Prostate gland (tissue), 2 donors: Measurements from ENCODE around the gene SPPL2A. TPM values are rescaled to one million over a fixed set of nuclear protein-coding genes. Genes with fewer than 3 reads are reported as not detected.

Experiments
- DNase-seq: peaks from one replicate; pipeline ENCODE4 v3.0.0-alpha.2; 2019; ENCODE audit warnings: low spot score
- H3K27ac ChIP-seq, 2 donors: fragments of 200-600 bp; sonication (generic); 2 replicates each; pipeline ENCODE4 v1.5.1; 2017 to 2019
- H3K27me3 ChIP-seq: fragments of 200-600 bp; sonication (generic); replicated peaks from 2 replicates; pipeline ENCODE4 v1.5.1; 2019; ENCODE audit not compliant: insufficient read depth
- H3K36me3 ChIP-seq, 2 donors: fragments of 200-600 bp; sonication (generic); 1 replicate in 1 of 2; 2 replicates in 1 of 2; pipeline versions ENCODE4 v1.5.1 to v1.8.1; 2017 to 2019
- H3K4me1 ChIP-seq: fragments of 200-600 bp; sonication (generic); replicated peaks from 2 replicates; pipeline ENCODE4 v1.5.1; 2019
- H3K4me3 ChIP-seq, 2 donors: fragments of 200-600 bp; sonication (generic); 2 replicates each; pipeline ENCODE4 v1.5.1; 2017 to 2019
- H3K9me3 ChIP-seq: fragments of 200-600 bp; sonication (generic); 2 replicates; pipeline ENCODE4 v1.5.1; 2017
- POLR2A ChIP-seq: fragments of 450-650 bp; IDR thresholded peaks from one replicate; pipeline ENCODE4 v1.6.1; 2016; ENCODE audit warnings: antibody characterized with exemption, mild to moderate bottlenecking
- POLR2AphosphoS5 ChIP-seq: sonication (generic); formaldehyde crosslinking; IDR thresholded peaks from one replicate; pipeline ENCODE4 v1.6.1; 2017; ENCODE audit warnings: antibody characterized with exemption
- WGBS: methylation state at CpG from one replicate; pipeline ENCODE4 v1.1.5; 2018; 5-methylcytosine and 5-hydroxymethylcytosine counted together
- intact Hi-C: fragments of 100-400 bp; cut with DNase I; formaldehyde crosslinking; loops from one replicate; pipeline ENCODE4 v1.14.2; 2022
- total RNA-seq, 2 donors: library from RNA; depleted of rRNA; stranded (reverse); fragments of >200 nt; gene quantifications; one replicate each; pipeline ENCODE4 v1.1.0, GENCODE V29; 2016
- TF ChIP-seq, protein P1 (sequence below), 4 experiments: fragments of 200-600 bp in 2 of 4; fragments of 450-650 bp in 2 of 4; sonication (generic) in 2 of 4; IDR thresholded peaks; 1 replicate in 3 of 4; 2 replicates in 1 of 4; pipeline ENCODE4 v1.5.1; 2016 to 2019; ENCODE audit warnings: antibody characterized with exemption in 4 of 4, mild to moderate bottlenecking in 2 of 4, moderate library complexity in 2 of 4

Gene SPPL2A
- total RNA-seq, 2 donors from 2014 or later, result 129 to 335 TPM

GRCh38 chr15:50750227-50750705, 15.2 kb downstream of the SPPL2A start:
- TF ChIP-seq POLR2AphosphoS5, result no peak
- TF ChIP-seq, protein P1, sequence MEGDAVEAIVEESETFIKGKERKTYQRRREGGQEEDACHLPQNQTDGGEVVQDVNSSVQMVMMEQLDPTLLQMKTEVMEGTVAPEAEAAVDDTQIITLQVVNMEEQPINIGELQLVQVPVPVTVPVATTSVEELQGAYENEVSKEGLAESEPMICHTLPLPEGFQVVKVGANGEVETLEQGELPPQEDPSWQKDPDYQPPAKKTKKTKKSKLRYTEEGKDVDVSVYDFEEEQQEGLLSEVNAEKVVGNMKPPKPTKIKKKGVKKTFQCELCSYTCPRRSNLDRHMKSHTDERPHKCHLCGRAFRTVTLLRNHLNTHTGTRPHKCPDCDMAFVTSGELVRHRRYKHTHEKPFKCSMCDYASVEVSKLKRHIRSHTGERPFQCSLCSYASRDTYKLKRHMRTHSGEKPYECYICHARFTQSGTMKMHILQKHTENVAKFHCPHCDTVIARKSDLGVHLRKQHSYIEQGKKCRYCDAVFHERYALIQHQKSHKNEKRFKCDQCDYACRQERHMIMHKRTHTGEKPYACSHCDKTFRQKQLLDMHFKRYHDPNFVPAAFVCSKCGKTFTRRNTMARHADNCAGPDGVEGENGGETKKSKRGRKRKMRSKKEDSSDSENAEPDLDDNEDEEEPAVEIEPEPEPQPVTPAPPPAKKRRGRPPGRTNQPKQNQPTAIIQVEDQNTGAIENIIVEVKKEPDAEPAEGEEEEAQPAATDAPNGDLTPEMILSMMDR (IDR thresholded peaks at IDR 0.05), result no peak
- TF ChIP-seq POLR2A, result no peak
- no peak for DNase-seq
- intact Hi-C loops, result no loop called here
- WGBS, result 68% methylated on average over 6 of the region's 6 CpGs
- no peak overlapping the region for H3K27ac ChIP-seq
- H3K4me3 ChIP-seq, result no peak overlapping the region
- H3K27me3 ChIP-seq, result no peaks in the 10 kb centered on the region
- H3K4me1 ChIP-seq, result no peaks in the 10 kb centered on the region
- H3K9me3 ChIP-seq, result no peaks in the 10 kb centered on the region
- H3K36me3 ChIP-seq, result peaks cover 0 to 6% of the 10 kb centered on the region in 2 donors

DNA sequence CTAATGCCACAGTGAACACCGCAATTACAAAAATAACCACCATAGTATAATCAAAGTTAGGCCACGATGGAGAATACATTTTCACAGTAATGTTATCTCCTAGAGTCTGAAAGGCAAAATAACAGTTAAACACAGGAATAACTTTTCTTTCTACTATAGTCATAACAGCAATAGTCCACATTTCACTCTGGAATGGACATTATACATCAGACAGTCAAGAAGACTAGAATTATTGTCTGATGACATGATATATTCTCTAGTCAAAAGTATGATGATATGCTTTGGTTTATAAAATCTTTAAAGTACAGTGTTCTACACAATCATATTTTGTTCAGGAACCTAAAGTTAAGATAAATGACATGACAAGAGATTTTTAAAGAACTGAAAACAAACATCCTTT, 18.0 kb downstream of the SPPL2A start:
- no peak for TF ChIP-seq POLR2AphosphoS5
- TF ChIP-seq, protein P1 (IDR thresholded peaks at IDR 0.05), result no peak
- no peak for TF ChIP-seq POLR2A
- DNase-seq, result no peak
- Histone ChIP-seq H3K4me3 (no peak overlapping the region), H3K9me3 (no peaks in the 10 kb centered on the region), H3K27ac (no peak overlapping the region), H3K27me3 (no peaks in the 10 kb centered on the region), H3K36me3 (peaks cover 0 to 6% of the 10 kb centered on the region in 2 donors), H3K4me1 (no peaks in the 10 kb centered on the region)
- intact Hi-C loops, result no loop called here
- 93% methylated on average over 2 of the region's 2 CpGs for WGBS

GRCh38 chr15:50744601-50745000, 20.9 kb downstream of the SPPL2A start:
- peaks cover 0 to 6% of the 10 kb centered on the region in 2 donors for H3K36me3 ChIP-seq

DNA sequence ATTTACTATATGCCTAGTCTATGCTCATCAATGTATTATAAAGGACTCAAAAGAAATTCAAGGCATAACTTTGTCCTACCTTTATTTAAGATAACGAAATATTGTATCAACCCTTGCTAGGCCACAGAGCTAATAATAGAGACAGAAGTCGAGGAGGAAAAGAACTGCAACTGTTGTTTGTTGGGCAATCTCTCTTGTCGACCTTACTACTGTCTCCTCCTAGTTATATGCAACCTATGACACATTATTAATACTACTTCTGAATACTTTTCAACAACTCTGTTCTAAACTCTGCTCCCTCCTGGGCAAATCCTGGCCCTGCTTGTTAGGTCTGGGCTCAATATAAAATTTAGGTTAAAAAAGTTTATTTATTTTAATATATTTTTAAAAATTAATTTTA, 24.6 kb downstream of the SPPL2A start:
- Histone ChIP-seq H3K9me3 (no peaks in the 10 kb centered on the region), H3K27ac (no peak overlapping the region), H3K36me3 (no peaks in the 10 kb centered on the region), H3K4me1 (no peaks in the 10 kb centered on the region), H3K27me3 (no peaks in the 10 kb centered on the region), H3K4me3 (no peak overlapping the region)
- TF ChIP-seq, protein P1 (IDR thresholded peaks at IDR 0.05), result no peak
- TF ChIP-seq POLR2AphosphoS5, result no peak
- no peak for TF ChIP-seq POLR2A
- WGBS, result 93% methylated on average over 3 of the region's 3 CpGs
- intact Hi-C loops, result no loop called here
- DNase-seq, result no peak

More at GRCh38 chr15:50744601-50745000, 20.9 kb downstream of the SPPL2A start:
- Histone ChIP-seq H3K27ac (no peak overlapping the region), H3K4me3 (no peak overlapping the region), H3K4me1 (no peaks in the 10 kb centered on the region), H3K27me3 (no peaks in the 10 kb centered on the region), H3K9me3 (no peaks in the 10 kb centered on the region)
- intact Hi-C loops, result no loop called here
- TF ChIP-seq, protein P1 (IDR thresholded peaks at IDR 0.05), result no peak
- TF ChIP-seq POLR2A (no peak), POLR2AphosphoS5 (no peak)
- DNase-seq, result no peak
- 100% methylated on average over 1 of the region's 1 CpG for WGBS

DNA sequence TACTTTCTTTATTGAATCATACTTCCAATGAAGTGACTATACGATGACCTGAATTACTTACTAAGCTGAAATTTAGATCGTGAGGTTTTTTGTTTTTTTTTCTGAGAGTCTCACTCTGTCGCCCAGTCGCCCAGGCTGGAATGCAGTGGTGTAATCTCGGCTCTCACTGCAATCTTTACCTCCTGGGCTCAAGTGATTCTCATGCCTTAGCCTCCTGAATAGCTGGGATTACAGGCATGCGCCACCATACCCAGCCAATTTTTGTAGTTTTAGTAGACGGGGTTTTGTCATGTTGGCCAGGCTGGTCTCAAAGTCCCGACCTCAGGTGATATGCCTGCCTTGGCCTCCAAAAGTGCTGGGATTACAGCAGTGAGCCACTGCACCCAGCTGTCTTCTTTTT, 28.7 kb downstream of the SPPL2A start:
- intact Hi-C loops, result no loop called here
- Histone ChIP-seq H3K9me3 (no peaks in the 10 kb centered on the region), H3K27ac (no peak overlapping the region), H3K36me3 (no peaks in the 10 kb centered on the region), H3K4me3 (no peak overlapping the region), H3K27me3 (no peaks in the 10 kb centered on the region), H3K4me1 (no peaks in the 10 kb centered on the region)
- TF ChIP-seq POLR2AphosphoS5 (no peak), POLR2A (no peak)
- TF ChIP-seq, protein P1 (IDR thresholded peaks at IDR 0.05), result no peak
- 90% methylated on average over 8 of the region's 8 CpGs for WGBS
- no peak for DNase-seq
